Measurements from ENCODE around the gene LSM8.
A peak's percentile ranks its signal among the peaks of the same experiment; 100 is the strongest.
"Not testable (repeated sequence)": the region's sequence is repeated elsewhere in the genome, so short reads cannot be mapped to it uniquely, and the experiment has no call there.

LSM8 gene

DNA sequence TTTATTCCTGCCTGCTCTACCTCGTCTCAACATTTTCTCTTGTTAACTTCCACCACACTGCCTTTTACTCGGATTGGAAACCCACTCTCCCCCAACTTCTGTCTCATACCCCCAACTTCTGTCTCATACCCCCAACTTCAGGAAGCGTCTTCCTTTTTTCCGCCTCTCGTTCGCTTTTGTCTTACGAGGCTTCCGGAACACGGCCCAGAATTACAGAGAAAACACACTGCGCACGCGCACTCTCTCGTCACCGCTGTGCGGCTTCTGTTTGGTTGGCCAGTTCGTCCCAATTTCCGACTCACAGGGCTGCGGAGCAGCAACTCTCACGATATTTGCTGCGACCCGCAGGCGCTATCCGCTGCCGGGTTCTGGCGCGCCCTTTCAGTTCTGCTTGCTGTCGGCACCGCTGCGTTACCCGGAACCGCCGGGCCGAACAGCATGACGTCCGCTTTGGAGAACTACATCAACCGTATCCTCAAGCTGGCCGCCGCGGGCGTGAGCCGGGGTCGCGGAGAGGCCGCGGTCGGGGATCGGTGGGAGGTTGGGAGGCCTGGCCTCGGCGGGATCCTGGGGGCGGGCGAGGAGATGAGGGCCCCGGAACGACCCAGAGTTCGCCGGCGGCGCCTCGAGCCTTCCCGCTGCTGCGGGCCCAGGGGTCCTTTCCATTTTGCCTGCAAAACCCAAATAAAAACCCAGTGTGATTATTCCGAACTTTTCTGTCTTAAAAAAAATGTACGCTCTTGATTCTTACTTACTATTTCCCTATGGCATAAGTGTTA is at the start of gene LSM8:
Gene LSM8 (plus strand): TSS at position 379 of the 779 bp plus-strand sequence. CDS start 60 bp downstream, at position 439.
- peak; percentile 92 to 97 (median 92) for DNase-seq (ENCODE audit: low read depth in 3 of 3, low spot score in 1 of 3)

- DNase-seq (ENCODE audit: low read depth in 3 of 3, low spot score in 1 of 3), result not testable (repeated sequence)
These were observed 49.5 kb upstream of the LSM8 start for GRCh38 chr7:118134420-118134819.

DNA sequence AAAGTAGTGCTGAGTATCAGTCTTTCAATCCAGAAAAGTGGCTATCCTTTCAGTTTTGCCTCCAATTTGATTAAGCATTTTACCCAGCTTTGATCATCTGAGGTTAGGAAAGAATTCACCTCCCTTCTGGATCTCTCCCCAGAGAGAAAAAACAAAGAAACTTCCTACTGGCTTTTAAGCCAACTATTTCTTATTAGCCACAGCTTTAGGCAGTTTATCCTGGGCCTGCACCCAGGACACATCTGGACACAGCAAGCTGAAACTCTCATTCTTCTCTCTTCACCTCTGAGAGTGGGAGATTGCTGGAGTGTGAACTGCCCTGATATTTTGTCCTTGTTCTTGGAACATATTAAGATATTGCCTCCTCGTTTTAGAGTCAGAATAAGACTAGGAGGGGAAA is 43.5 kb upstream of the LSM8 start:
- no peak for DNase-seq (ENCODE audit: low read depth in 3 of 3, low spot score in 1 of 3)

- no peak for DNase-seq (ENCODE audit: low read depth in 3 of 3, low spot score in 1 of 3)
These were observed 42.0 kb upstream of the LSM8 start for GRCh38 chr7:118142012-118142411.

DNA sequence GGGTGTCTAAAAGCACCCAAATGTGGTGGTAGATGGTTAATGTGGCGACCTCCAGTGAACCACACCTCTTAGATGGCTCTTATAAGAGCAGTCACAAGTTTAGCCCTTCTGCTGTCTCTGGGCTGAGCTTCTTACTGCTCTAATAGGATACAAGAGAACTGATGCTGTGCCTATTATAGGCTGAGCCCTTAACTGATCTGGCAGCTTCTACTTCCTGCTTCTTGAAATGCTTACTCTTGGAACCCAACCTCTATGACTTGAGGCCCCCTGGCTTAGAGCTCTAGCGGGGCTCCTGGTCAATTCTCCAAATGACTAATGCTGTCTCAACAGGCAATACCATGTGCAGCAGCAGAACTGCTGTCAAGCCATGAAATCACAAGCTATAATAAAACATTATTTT is 35.0 kb upstream of the LSM8 start:
- no peak for DNase-seq (ENCODE audit: low read depth in 3 of 3, low spot score in 1 of 3)

DNA sequence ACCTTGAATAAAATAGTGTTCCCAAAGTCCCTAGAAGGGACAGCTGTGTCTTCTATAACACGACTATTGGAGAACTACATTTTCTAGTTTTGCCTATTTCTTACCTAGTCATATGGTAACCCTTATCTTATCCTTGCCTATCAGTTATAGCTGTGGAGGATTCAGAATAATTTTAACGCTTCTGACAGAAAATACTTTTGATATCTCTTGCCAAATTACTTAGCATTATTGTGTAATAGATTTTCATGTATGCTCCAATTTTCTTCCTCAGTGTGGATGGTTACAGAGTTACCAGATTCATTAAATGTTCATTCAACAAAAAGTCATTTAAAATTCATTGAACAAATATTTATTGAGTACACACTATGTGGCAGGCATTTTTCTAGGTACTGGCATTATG is 34.6 kb upstream of the LSM8 start:
- DNase-seq (ENCODE audit: low read depth in 3 of 3, low spot score in 1 of 3), result no peak

- no peak for DNase-seq (ENCODE audit: low read depth in 3 of 3, low spot score in 1 of 3)
These were observed 32.3 kb upstream of the LSM8 start for GRCh38 chr7:118151671-118152070.

GRCh38 chr7:118152149-118152548 is 31.8 kb upstream of the LSM8 start:
- no peak for DNase-seq (ENCODE audit: low read depth in 3 of 3, low spot score in 1 of 3)

DNA sequence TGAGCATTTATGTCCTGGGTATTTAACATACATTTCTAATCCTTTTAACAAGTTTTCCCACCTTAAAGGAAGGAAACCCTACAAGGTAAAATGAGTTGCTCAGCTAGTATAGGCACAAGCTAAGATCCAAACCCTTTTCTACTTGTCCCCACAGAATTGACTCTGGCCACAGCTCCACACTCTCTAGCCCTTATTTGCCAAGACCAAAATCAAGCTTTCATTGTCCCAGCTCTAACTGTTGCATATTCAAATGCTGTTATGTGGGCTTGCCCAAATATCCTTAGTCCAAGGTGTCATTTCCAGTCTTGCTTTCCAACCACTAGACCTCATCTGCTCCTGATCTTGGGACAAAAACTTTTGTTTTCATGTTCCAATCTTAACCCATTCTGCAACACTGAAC is 31.3 kb upstream of the LSM8 start:
- no peak for DNase-seq (ENCODE audit: low read depth in 3 of 3, low spot score in 1 of 3)

GRCh38 chr7:118153551-118154177 is 30.3 kb upstream of the LSM8 start:
- no peak for DNase-seq (ENCODE audit: low read depth in 3 of 3, low spot score in 1 of 3)

GRCh38 chr7:118158766-118159165 is 25.2 kb upstream of the LSM8 start:
- DNase-seq (ENCODE audit: low read depth in 3 of 3, low spot score in 1 of 3), result no peak

- no peak for DNase-seq (ENCODE audit: low read depth in 3 of 3, low spot score in 1 of 3)
These were observed 14.8 kb upstream of the LSM8 start for GRCh38 chr7:118169146-118169545.

DNA sequence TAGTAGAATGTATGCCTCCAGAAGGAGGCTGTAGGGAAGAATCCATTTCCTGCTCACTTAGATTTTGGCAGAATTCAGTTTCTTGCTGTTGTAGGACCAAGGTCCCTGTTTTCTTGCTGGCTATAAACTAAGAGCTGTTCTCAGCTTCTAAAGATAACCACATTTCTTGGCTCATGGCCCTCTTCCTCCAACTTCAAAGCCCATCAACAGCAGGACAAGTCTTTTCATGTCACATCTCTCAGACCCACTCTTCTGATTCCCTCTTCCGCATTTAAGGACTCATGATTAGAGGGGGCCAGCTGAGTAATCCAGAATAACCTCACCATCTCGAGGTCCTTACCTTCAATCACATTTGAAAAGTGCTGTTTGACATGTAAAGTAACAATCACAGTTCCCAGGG is 8.2 kb upstream of the LSM8 start:
- no peak for DNase-seq (ENCODE audit: low read depth in 3 of 3, low spot score in 1 of 3)

- DNase-seq (ENCODE audit: low read depth in 3 of 3, low spot score in 1 of 3), result no peak
These were observed 4.8 kb upstream of the LSM8 start for GRCh38 chr7:118179191-118179590.

DNA sequence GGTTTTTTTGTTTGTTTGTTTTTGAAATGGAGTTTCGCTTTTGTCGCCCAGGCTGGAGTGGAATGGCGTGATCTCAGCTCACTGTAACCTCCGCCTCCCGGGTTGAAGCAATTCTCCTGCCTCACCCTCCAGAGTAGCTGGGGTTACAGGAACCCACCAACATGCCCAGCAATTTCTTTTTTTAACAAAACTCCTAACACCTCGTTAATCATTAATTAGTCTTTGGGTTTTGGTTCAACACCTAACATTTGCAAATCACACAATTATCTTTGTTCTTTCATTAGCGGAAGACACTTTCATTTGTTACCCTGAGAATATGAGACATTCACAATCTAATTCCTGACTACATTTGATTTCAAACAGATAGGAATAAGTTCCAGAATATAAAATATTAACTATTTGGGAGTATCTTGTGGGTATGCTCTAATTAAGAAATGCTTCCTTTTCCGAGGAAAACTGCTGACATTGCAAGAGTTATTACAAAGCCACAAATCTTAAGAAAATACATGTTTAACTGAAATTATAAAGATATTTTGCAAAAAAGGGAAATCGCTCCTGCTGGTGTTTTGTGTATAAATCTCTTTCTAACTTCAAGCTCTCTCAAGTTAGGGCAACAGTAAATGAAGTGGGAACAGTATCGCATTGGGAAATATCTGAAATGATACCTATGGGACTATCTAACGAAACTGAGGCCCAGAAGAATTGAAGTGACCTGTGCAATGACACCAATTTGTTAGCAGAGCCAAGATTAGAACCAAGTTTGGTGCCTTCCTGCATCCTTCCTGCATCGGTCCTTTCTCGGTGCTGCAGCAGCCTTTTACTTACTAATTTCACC is 1.2 kb upstream of the LSM8 start:
- no peak for DNase-seq (ENCODE audit: low read depth in 3 of 3, low spot score in 1 of 3)

GRCh38 chr7:118183428-118183785 is 557 bp upstream of the LSM8 start:
- peak in 1 of 3 donors; percentile 6 for DNase-seq (ENCODE audit: low read depth in 3 of 3, low spot score in 1 of 3)

DNA sequence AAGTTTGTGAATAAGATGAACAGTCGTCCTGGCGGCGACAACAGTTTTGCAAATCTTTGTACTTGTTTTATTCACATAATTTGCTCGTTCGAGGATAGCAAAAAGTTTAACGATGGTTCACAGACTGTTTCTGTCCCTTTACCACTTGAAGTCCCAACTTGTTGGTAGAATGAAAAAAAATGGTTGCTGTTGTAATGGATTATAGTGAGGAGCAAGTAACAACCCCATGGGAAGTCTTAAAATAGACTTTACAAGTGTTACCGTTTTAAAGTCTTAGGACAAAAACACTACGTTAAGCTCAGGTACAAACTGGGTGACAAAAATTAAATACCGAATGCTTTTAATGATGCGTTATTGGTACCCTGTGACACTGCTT is 589 bp downstream of the LSM8 start:
- no peak for DNase-seq (ENCODE audit: low read depth in 3 of 3, low spot score in 1 of 3)

DNA sequence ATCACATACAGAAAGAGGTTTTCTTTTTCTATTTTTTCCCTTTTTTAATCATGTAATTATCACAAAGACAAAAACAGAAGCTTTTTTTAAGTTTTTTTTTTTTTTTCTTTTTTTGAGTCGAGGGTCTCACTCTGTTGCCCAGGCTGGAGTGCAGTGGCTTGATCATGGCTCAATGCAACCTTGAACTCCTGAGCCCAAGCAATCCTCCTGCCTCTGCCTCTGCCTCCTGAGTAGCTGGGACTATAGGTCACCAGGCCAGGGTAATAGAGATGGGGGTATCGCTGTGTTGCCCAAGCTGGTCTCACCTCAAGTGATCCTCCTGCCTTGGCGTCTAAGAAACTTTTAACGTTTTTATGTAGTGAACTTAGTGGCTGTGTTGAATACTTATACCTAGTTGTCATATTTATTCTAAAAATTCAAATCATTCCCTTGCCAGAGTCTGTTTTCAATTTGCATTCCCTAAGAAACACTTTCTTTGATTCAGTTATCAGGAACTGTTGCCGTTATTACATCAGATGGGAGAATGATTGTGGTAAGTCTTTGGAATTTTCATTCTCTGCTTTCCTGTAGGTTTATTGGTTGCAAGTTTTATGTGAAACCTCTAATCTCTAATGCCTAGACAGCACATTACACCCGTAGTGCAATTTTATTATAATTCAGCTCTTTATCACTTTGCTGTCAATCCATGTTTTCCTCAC is 1.3 kb downstream of the LSM8 start:
- no peak for DNase-seq (ENCODE audit: low read depth in 3 of 3, low spot score in 1 of 3)

GRCh38 chr7:118186501-118186900 is 2.5 kb downstream of the LSM8 start:
- no peak for DNase-seq (ENCODE audit: low read depth in 3 of 3, low spot score in 1 of 3)

GRCh38 chr7:118194571-118194970 is 10.6 kb downstream of the LSM8 start:
- DNase-seq (ENCODE audit: low read depth in 3 of 3, low spot score in 1 of 3), result no peak

DNA sequence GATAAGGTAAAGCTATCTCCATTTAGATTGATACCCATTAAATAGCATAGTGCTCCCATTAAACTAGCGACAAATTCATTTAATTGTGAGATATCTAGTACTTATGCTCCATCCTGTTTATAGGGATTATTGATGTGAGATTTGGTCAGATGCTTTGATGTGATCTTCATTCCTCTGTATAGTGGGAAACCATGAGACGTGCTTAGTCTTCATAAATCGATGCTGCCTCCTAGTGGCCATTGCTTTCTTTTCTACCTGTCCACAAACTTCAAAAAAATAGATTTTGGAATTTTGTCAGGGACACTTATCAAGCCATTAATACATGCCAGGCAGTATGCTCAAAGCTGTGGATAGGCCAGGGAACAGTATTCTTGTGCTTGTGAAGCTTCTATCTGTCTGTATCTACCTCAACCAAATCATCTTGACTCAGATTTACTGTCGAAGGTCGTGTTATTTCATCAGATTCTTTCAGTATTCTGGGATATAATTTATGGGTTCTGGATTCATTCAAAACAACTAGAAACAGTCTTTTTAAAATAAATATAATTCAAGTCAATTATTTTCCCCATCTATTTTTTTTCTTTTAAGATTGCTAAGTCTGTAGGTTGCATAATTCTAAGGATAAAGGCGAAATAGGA is 12.0 kb downstream of the LSM8 start:
- DNase-seq (ENCODE audit: low read depth in 3 of 3, low spot score in 1 of 3), result no peak

Data from stimulated activated CD4-positive, alpha-beta T cell treated with anti-CD3 and anti-CD28 coated beads, TNF-alpha, amount 100 ng/mL, for 1 hour (primary cell).